Measurements from ENCODE around the gene MMP12.
"Not testable (repeated sequence)": the region's sequence is repeated elsewhere in the genome, so short reads cannot be mapped to it uniquely, and the experiment has no call there.

The MMP12 gene

GRCh38 chr11:102879801-102880200 lies 5.0 kb upstream of the MMP12 start:
- H3K4me3 ChIP-seq (ENCODE audit: low read depth, low read length), result no peak overlapping the region
- TF ChIP-seq, protein P1, sequence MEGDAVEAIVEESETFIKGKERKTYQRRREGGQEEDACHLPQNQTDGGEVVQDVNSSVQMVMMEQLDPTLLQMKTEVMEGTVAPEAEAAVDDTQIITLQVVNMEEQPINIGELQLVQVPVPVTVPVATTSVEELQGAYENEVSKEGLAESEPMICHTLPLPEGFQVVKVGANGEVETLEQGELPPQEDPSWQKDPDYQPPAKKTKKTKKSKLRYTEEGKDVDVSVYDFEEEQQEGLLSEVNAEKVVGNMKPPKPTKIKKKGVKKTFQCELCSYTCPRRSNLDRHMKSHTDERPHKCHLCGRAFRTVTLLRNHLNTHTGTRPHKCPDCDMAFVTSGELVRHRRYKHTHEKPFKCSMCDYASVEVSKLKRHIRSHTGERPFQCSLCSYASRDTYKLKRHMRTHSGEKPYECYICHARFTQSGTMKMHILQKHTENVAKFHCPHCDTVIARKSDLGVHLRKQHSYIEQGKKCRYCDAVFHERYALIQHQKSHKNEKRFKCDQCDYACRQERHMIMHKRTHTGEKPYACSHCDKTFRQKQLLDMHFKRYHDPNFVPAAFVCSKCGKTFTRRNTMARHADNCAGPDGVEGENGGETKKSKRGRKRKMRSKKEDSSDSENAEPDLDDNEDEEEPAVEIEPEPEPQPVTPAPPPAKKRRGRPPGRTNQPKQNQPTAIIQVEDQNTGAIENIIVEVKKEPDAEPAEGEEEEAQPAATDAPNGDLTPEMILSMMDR (IDR thresholded peaks at IDR 0.05; ENCODE audit: insufficient read depth, low read depth, low read length, missing control alignments), result no peak
- DNase-seq (ENCODE audit: low read depth), result peak; percentile 5

DNA sequence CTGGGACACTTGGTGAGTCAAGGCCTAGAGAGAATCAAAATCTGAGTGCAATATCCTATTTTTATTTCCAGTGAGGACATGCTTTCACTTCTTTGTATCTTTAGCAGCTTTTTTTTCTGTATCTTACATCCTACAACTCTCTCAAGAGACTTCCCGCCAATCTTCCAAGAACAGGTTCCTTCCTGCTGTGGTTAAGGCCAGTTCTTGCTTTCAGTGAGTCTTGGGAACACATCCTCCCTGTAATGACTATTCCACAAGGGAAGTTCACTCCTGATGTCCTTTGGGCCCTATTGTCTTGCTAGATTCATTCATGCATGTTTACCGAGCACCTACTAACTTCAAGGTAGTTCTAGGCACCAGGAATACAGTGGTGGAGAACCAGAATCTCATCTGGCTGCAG lies 3.8 kb upstream of the MMP12 start:
- no peak overlapping the region for H3K4me3 ChIP-seq (ENCODE audit: low read depth, low read length)
- no peak for DNase-seq (ENCODE audit: low read depth)
- TF ChIP-seq, protein P1 (IDR thresholded peaks at IDR 0.05; ENCODE audit: insufficient read depth, low read depth, low read length, missing control alignments), result no peak

DNA sequence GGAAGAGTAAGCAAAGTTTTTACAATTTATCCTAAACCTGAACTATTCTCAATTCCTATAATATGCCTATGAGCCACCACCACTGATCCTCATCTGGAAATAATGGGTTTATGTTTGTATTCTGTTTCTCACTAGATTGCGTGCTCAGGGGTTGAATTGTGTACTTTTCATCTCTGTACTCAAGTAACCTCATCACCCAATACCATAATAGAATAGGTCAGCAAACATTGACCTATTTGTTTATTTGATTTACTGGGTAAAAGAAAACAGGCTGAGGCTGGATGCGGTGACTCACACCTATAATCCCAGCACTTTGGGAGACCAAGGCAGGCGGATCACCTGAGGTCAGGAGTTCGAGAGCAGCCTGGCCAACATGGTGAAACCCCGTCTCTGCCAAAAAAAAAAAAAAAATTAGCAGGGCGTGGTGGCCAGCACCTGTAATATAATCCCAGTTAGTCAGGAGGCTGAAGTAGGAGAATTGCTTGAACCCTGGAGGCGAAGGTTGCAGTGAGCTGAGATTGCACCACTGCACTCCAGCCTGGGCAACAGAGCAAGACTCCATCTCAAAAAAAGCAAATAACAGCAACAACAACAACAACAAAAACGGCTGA lies 5.3 kb downstream of the MMP12 start:
- not testable (repeated sequence) for H3K4me3 ChIP-seq (ENCODE audit: low read depth, low read length); DNase-seq (ENCODE audit: low read depth)

- DNase-seq (ENCODE audit: low read depth), result no peak
Measured at GRCh38 chr11:102868339-102868738, 6.4 kb downstream of the MMP12 start.

DNA sequence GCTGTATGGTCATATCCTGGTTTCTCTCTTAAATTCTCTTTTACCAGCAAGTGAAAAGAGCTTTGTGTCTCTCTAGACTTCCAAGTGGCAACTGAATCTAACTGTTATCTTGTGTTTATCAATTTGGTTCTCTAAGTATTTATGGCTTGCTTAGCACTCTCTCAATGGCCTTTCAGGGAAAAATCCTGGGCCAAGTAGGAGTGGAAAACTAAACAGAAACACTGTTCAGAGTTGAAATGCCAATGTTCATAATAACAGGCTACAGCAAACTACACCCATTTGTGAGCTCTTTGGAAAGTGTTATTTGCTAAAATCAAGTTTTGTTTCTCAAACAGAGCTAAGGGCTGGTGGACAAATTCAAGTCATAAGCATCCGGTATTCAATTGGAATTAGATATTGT lies 10.1 kb downstream of the MMP12 start:
- no peak for DNase-seq (ENCODE audit: low read depth)
- TF ChIP-seq, protein P1 (IDR thresholded peaks at IDR 0.05; ENCODE audit: insufficient read depth, low read depth, low read length, missing control alignments), result no peak
- H3K4me3 ChIP-seq (ENCODE audit: low read depth, low read length), result no peak overlapping the region

More at GRCh38 chr11:102868339-102868738, 6.4 kb downstream of the MMP12 start:
- H3K4me3 ChIP-seq (ENCODE audit: low read depth, low read length), result no peak overlapping the region
- TF ChIP-seq, protein P1 (IDR thresholded peaks at IDR 0.05; ENCODE audit: insufficient read depth, low read depth, low read length, missing control alignments), result no peak

DNA sequence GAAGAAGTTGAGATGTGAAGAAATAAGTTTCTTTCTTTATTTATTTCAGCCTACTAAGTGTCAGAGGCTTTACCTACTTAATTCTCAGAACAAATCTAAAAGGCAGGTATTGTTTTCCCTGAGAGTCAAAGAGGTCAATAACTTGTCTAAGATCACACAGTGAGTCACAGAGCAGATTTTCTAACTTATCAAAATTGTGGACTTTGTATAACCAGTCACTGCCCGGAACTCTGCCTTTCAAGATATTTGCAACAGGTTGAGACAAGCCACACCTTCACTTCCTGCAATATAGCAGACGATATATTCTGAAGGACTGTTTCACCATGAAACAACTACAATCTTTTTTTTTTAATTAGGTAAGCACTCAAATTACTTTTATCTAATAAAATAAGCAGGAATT lies 20.8 kb downstream of the MMP12 start:
- no peak overlapping the region for H3K4me3 ChIP-seq (ENCODE audit: low read depth, low read length)
- TF ChIP-seq, protein P1 (IDR thresholded peaks at IDR 0.05; ENCODE audit: insufficient read depth, low read depth, low read length, missing control alignments), result no peak
- DNase-seq (ENCODE audit: low read depth), result no peak

GRCh38 chr11:102853055-102853454 lies 21.7 kb downstream of the MMP12 start:
- no peak for DNase-seq (ENCODE audit: low read depth)
- TF ChIP-seq, protein P1 (IDR thresholded peaks at IDR 0.05; ENCODE audit: insufficient read depth, low read depth, low read length, missing control alignments), result no peak
- H3K4me3 ChIP-seq (ENCODE audit: low read depth, low read length), result no peak overlapping the region

Measured in GM12865 (cell line).